K562 (cell line): ENCODE data around the gene TXNRD2. TPM values are rescaled to one million over a fixed set of nuclear protein-coding genes. Genes with fewer than 3 reads are reported as not detected.

Experiments
- BCLAF1 ChIP-seq, 2 experiments: fragments of 450-650 bp in 1 of 2; IDR thresholded peaks; 2 replicates each; pipeline ENCODE4 v1.6.1; 2011 to 2017; ENCODE audit warnings: low read depth in 2 of 2, antibody characterized with exemption in 1 of 2, borderline replicate concordance in 1 of 2, low read length in 1 of 2, mild to moderate bottlenecking in 1 of 2, mixed read lengths in 1 of 2; ENCODE audit not compliant: control insufficient read depth in 1 of 2
- E2F6 ChIP-seq, 2 experiments: IDR thresholded peaks; 2 replicates each; pipeline ENCODE4 v1.6.1; 2011; ENCODE audit warnings: borderline replicate concordance in 1 of 2, control low read depth in 1 of 2, low read depth in 1 of 2, low read length in 1 of 2, mild to moderate bottlenecking in 1 of 2, mixed read lengths in 1 of 2, moderate library complexity in 1 of 2; ENCODE audit not compliant: insufficient read depth in 1 of 2, insufficient read length in 1 of 2, poor library complexity in 1 of 2, severe bottlenecking in 1 of 2; ENCODE audit errors: extremely low read depth in 1 of 2
- GABPB2 ChIP-seq: fragments of 250-450 bp; sonication (Bioruptor Pico); conservative IDR thresholded peaks from 2 replicates; pipeline ENCODE4 v1.5.1; 2021; ENCODE audit warnings: mild to moderate bottlenecking
- HNRNPK ChIP-seq: fragments of 200-400 bp; formaldehyde crosslinking; IDR thresholded peaks from one replicate; pipeline ENCODE4 v1.6.1; 2018; ENCODE audit warnings: mild to moderate bottlenecking, low read depth, low read length; ENCODE audit not compliant: poor library complexity, severe bottlenecking
- KDM2B ChIP-seq: fragments of 250-450 bp; sonication (Bioruptor Pico); IDR thresholded peaks from 2 replicates; pipeline ENCODE4 v1.8.0; 2021; ENCODE audit warnings: mild to moderate bottlenecking, moderate library complexity
- KLF1 ChIP-seq: fragments of 450-650 bp; IDR thresholded peaks from 2 replicates; pipeline ENCODE4 v1.6.1; 2016; ENCODE audit warnings: missing genetic modification characterization, missing compliant biosample characterization
- MBD1 ChIP-seq: fragments of 250-450 bp; sonication (Bioruptor Pico); IDR thresholded peaks from 2 replicates; pipeline ENCODE4 v1.8.0; 2022; ENCODE audit warnings: inconsistent platforms
- MBD2 ChIP-seq: sonication (generic); IDR thresholded peaks from 2 replicates; pipeline ENCODE4 v1.6.1; 2016; ENCODE audit warnings: low read depth, borderline replicate concordance
- MCM3 ChIP-seq: fragments of 450-650 bp; IDR thresholded peaks from 2 replicates; pipeline ENCODE4 v1.6.1; 2016
- MIER1 ChIP-seq: fragments of 450-650 bp; IDR thresholded peaks from 2 replicates; pipeline ENCODE4 v1.6.1; 2016; ENCODE audit warnings: antibody characterized with exemption, mild to moderate bottlenecking, low read depth
- MYNN ChIP-seq, 2 experiments: sonication (generic); formaldehyde crosslinking in 1 of 2; IDR thresholded peaks; 2 replicates each; pipeline versions ENCODE4 v1.5.0 to v1.6.1; 2016 to 2020; ENCODE audit warnings: antibody characterized with exemption in 1 of 2, missing genetic modification reagents in 1 of 2
- SNIP1 ChIP-seq: fragments of 450-650 bp; IDR thresholded peaks from 2 replicates; pipeline ENCODE4 v1.7.1; 2017; ENCODE audit warnings: low read depth, mild to moderate bottlenecking
- SOX6 ChIP-seq: fragments of 450-650 bp; IDR thresholded peaks from 2 replicates; pipeline ENCODE4 v1.6.1; 2014; ENCODE audit warnings: mild to moderate bottlenecking
- TCFL5 ChIP-seq: fragments of 250-450 bp; sonication (Bioruptor Pico); conservative IDR thresholded peaks from 2 replicates; pipeline ENCODE4 v1.6.1; 2021; ENCODE audit warnings: mild to moderate bottlenecking, moderate library complexity, matching md5 sums
- THRAP3 ChIP-seq: fragments of 450-650 bp; IDR thresholded peaks from 2 replicates; pipeline ENCODE4 v1.6.1; 2016; ENCODE audit warnings: mild to moderate bottlenecking, inconsistent platforms, borderline replicate concordance
- YY1 ChIP-seq, 3 experiments: IDR thresholded peaks; 2 replicates each; pipeline ENCODE4 v1.6.1; 2011; ENCODE audit warnings: low read length in 2 of 3, mild to moderate bottlenecking in 2 of 3, moderate library complexity in 2 of 3, borderline replicate concordance in 1 of 3, control low read depth in 1 of 3, low read depth in 1 of 3; ENCODE audit not compliant: insufficient read depth in 3 of 3, insufficient replicate concordance in 2 of 3, control insufficient read depth in 1 of 3, insufficient read length in 1 of 3; ENCODE audit errors: extremely low read depth in 1 of 3
- ZNF253 ChIP-seq: fragments of 250-450 bp; sonication (Bioruptor Pico); conservative IDR thresholded peaks from 2 replicates; pipeline ENCODE4 v1.6.1; 2021; ENCODE audit warnings: mild to moderate bottlenecking
- ZNF507 ChIP-seq: conservative IDR thresholded peaks from 2 replicates; pipeline ENCODE4 v1.6.1; 2017; ENCODE audit warnings: missing genetic modification characterization, missing compliant biosample characterization
- ZNF764 ChIP-seq: fragments of 250-450 bp; sonication (Bioruptor Pico); IDR thresholded peaks from 2 replicates; pipeline ENCODE4 v1.4.0; 2020; ENCODE audit warnings: low read depth, mild to moderate bottlenecking, moderate library complexity
- polyA plus RNA-seq, 8 experiments: library from polyadenylated mRNA; depleted of rRNA in 4 of 8; stranded (reverse) in 5 of 8; unstranded in 3 of 8; fragments of >200 nt; fragmentation: Nextera tagmentation in 2 of 8; fragmentation: Illumina TruSeq in 1 of 8; extraction: Ambion mirVana in 2 of 8; extraction: Trizol in 1 of 8; gene quantifications; 2 replicates each; pipeline versions ENCODE4 v1.2.1 to v1.2.3, GENCODE V29; 2011 to 2014; ENCODE audit warnings: inconsistent platforms in 1 of 8, missing spikeins in 1 of 8
- total RNA-seq, 7 experiments: library from RNA; depleted of rRNA in 6 of 7; stranded (reverse); fragments of >200 nt in 6 of 7; fragmentation: Illumina TruSeq in 2 of 7; extraction: Trizol in 2 of 7; gene quantifications; 2 replicates each; pipeline versions ENCODE4 v1.2.1 to v1.2.3, GENCODE V29; 2011 to 2021; ENCODE audit warnings: low replicate concordance in 1 of 7

Gene TXNRD2
- total and polyA plus RNA-seq, 9 of the 15 experiments (the other 6 are each of a cell fraction or from before 2014, with no cell fraction given), result 3.3 to 80.2 (median 49.4) TPM

GRCh38 chr22:19879992-19880785, 61.4 kb downstream of the TXNRD2 start (continued):
- TF ChIP-seq MIER1 (no peak), MYNN (IDR thresholded peaks at IDR 0.05) (no peak), MYNN (CRISPR knock-in tag; IDR thresholded peaks at IDR 0.05) (no peak), HNRNPK (no peak), SOX6 (no peak), KDM2B (no peak), MCM3 (no peak), BCLAF1 (IDR thresholded peaks at IDR 0.05; ENCODE audit: borderline replicate concordance in 1 of 2, control insufficient read depth in 1 of 2, low read depth in 2 of 2, low read length in 1 of 2) (no peak), ZNF507 (no peak), SNIP1 (no peak), THRAP3 (no peak), TCFL5 (CRISPR knock-in tag) (no peak), E2F6 (IDR thresholded peaks at IDR 0.05; ENCODE audit: borderline replicate concordance in 1 of 2, extremely low read depth in 1 of 2, insufficient read depth in 1 of 2, insufficient read length in 1 of 2, low read depth in 1 of 2, low read length in 1 of 2, poor library complexity in 1 of 2, severe bottlenecking in 1 of 2) (peak in 1 of 2 experiments; percentile 29), GABPB2 (CRISPR knock-in tag) (0 out of 2 replicates have a peak, but pooled peaks have one; percentile 22), YY1 (IDR thresholded peaks at IDR 0.05; ENCODE audit: borderline replicate concordance in 1 of 3, control insufficient read depth in 1 of 3, extremely low read depth in 1 of 3, insufficient read depth in 3 of 3, insufficient read length in 1 of 3, insufficient replicate concordance in 2 of 3, low read depth in 1 of 3, low read length in 2 of 3) (peak in 1 of 3 experiments; percentile 17), ZNF764 (CRISPR knock-in tag) (peak; percentile 74; the same call in 1 of the 2 replicates), MBD1 (CRISPR knock-in tag) (no peak), MBD2 (no peak), ZNF253 (CRISPR knock-in tag) (0 out of 2 replicates have a peak, but pooled peaks have one; percentile 21), KLF1 (tag) (0 out of 2 replicates have a peak, but pooled peaks have one; percentile 28)
